Muscle of arm (tissue), 12 donors: ENCODE data around the gene TMED10. TPM values are rescaled to one million over a fixed set of nuclear protein-coding genes. Genes with fewer than 3 reads are reported as not detected.

Experiments used
- DNase-seq: peaks from one replicate; pipeline ENCODE4 v3.0.0-alpha.2; 2013
- polyA plus RNA-seq, 12 donors: library from polyadenylated mRNA; unstranded; fragments of 120-200 nt; gene quantifications; one replicate each; pipeline ENCODE4 v1.2.1, GENCODE V29; 2013; ENCODE audit not compliant: insufficient read length in 12 of 12

Gene TMED10
- polyA plus RNA-seq, 12 donors: 129 to 182 (median 151) TPM; not detected in 1

DNA sequence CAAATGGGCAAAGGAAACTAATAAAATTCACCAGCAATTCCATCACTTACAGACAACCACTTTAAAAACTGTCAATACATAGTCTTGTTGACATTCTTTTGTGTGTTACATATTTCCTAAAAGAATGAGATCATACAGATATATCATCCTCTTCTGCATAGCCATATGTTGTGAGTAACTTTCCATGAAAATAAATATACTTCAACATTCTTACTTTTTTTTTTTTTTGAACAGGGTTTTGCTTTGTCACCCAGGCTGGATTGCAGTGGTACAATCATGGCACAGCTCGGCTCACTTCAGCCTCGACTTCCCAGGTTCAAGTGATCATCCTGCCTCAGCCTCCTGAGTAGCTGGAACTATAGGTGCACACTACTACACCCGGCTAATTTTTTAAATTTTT, 86.1 kb downstream of the TMED10 start:
- DNase-seq: no peak

DNA sequence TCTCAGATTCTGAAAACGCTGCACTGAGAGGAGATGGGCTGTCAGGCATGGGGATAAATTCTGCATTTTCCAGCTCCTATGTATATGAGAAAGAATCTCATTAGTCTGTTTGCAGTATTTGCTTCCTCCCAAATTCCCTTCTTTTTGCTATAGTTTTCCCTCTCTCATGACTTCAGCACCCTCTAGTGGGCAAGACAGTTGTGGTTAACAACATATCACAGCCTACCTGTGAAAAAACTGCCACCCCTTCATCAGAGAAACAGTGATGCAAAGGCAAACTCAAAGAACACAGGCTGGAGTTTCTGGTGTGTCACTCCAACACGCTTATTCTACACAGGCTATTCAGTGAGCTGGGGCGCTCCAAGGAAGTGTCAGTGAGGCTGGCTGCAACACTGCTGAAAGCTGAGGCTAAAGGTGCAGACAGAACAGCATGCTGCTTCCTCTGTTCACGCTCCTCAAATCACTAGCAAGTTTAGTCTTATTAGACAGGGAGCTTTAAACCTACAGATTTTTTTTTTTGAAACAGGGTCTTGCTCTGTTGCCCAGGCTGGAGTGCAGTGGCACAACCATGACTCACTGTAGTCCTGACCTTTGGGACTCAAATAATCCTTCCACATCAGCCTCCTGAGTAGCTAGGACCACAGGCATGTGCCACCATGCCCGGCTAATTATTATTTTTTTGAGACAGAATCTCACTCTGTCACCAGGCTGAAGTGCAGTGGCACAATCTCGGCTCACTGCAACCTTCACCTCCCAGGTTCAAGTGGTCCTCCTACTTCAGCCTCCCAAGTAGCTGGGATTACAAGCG, 87.6 kb downstream of the TMED10 start:
- peak; percentile 70 for DNase-seq

DNA sequence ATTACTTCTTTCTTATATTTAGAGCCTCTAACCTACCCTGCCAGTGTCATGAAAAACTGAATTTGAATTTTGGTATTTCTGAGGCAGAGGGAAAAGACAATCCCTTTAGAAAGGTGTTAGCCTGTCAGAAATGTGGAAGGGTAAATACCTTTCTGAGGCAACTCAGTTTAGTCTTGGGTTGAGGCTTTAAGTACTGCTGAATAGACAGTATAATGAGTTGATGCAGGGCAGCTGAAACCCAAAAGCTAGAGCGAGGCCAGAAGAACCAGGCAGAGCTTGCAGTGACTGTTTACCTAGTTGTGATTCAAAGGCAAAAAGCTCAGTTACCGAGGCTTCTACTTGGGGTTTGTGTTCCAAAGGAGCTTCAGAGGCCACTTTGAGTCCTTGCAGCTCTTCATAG, 88.3 kb downstream of the TMED10 start:
- DNase-seq: no peak

DNA sequence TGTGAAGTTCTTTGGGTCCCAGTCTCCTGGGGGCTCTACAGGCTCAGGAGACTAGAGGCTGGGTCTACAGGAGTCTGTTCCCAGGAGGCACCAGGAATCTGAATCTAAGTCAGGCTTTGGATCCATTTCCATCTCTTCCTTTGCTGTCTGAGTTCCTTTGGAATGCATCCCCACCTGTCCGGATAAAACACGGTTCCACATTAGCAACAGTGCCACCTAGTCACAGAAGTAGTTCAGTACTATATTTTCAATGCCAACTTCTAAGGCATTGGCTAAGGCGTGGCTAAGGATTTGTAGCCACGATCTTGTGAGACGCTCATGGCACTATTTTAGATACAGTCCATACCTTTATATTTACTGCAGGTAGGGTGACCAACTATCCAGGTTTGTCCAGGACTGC, 91.9 kb downstream of the TMED10 start:
- no peak for DNase-seq

DNA sequence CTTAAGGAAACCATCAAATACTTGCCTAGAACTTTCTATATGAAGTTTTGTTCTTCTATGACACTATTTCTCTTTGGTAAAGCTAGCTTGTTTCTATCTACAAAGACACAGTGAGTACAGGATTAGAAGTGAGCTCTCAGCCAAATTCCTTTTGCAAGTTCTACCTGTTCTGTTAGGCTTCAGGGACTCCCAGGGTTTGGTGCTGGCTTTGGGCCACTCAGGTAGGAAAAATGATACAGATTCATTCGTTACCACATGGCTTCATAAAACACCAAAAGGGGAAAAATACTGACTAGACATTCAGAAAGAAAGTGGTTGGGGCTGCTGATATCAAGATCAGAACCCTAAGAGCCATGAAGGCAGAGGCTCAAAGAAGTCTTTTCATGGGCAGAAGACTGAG, 93.1 kb downstream of the TMED10 start:
- no peak for DNase-seq

DNA sequence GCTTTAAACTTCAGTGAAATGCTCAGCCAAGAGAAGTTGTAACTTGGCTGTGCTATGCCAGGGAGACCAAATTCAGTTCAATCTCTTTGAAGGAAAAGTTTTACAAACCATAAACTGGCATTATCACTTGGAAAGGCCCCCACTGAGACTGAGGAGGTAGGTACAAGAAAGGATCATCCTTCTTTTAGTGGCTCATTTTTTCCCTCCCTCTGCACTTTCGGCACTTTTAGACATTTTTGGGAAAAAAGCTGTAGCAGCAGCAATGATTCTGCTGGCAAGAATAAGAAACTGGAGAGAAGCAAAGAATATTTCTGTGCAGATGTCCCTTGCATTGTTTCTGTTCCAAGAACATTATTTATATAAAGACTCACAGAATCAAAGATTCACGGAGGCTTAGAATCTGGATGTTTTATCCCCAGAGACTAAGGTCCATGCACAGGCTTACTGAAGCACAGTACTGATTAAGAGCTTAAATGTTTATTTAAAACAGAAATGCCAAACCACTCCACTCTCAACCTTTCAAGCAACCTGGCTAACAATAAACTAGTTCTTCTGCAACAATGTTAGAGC, 94.7 kb downstream of the TMED10 start:
- DNase-seq: peak; percentile 61

Other genes with a start within 250 kb of the TMED10 start
- 10 to 100 TPM in 11 of 12 donors, not detected in 1; 15.5 to 51.5 (median 29.1) TPM for gene PGF, start 221.0 kb downstream of the TMED10 start, polyA plus RNA-seq
- 10 to 100 TPM in 11 of 12 donors, not detected in 1; 28.0 to 61.0 (median 50.2) TPM for gene EIF2B2, start 173.7 kb downstream of the TMED10 start, polyA plus RNA-seq
- gene MLH3, start 125.1 kb downstream of the TMED10 start, polyA plus RNA-seq: 10 to 100 TPM in 11 of 12 donors, not detected in 1; 19.0 to 28.6 (median 23.0) TPM
- 10 to 100 TPM in 11 of 12 donors, not detected in 1; 10.3 to 41.1 (median 20.4) TPM for gene ACYP1, start 112.6 kb downstream of the TMED10 start, polyA plus RNA-seq
- gene ZC2HC1C, start 107.0 kb downstream of the TMED10 start, polyA plus RNA-seq: 1 to 10 TPM in 7 of 12 donors, under 1 TPM in 3, not detected in 2; 0.38 to 2.5 (median 1.2) TPM
- gene NEK9, start 49.6 kb downstream of the TMED10 start, polyA plus RNA-seq: 100 to 1,000 TPM in 2 of 12 donors, 10 to 100 TPM in 9, not detected in 1; 49.5 to 103 (median 84.4) TPM
- gene FOS, start 102.2 kb upstream of the TMED10 start, polyA plus RNA-seq: 1,000 to 10,000 TPM in 3 of 12 donors, 100 to 1,000 TPM in 8, not detected in 1; 174 to 1,944 (median 670) TPM